Measurements from ENCODE around the gene PDE1A.

DNA sequence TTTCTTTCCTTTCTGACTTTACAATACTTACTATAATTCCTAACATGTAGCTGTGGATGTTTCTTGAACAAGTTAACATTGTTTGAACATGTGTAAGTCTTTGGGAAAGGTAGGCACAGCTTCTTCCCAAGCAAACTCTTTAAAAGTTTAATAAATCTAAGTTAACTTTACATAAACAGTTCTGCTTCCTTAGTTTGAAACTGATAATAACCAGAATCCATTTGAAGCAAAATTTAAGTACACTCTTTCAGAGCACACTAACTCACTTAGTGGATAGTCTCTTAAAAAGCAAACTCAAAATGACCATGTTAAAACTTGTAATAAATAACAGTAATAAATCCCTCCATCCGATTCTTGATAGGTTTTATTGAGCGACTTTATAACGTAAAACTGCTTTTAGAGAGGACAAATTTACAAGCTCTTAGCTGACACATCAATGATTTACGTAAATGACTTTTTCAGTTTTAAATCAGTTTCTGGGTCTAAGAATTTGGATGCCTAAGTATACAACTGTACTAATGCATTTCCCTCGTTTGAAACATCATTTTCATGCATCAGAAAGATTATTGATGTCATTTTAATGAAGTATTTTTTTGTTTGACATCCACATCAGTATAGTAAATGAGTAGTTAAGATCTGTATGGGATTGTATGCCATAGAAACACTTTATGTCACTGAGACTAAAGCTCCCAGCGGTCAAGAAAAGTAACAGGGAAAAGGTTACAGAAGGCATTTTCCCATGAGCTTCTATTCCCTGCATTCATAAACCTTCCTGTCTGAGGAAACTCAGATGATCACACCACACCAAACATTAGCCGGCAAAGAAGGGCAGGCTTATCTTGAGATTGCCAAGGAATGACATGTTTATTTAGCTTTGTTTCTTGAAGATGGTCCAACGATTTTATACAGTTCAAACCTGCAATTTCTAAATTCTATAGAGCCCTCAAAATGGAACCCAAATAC is 67.5 kb downstream of the PDE1A start:
- TF ChIP-seq, protein P1, sequence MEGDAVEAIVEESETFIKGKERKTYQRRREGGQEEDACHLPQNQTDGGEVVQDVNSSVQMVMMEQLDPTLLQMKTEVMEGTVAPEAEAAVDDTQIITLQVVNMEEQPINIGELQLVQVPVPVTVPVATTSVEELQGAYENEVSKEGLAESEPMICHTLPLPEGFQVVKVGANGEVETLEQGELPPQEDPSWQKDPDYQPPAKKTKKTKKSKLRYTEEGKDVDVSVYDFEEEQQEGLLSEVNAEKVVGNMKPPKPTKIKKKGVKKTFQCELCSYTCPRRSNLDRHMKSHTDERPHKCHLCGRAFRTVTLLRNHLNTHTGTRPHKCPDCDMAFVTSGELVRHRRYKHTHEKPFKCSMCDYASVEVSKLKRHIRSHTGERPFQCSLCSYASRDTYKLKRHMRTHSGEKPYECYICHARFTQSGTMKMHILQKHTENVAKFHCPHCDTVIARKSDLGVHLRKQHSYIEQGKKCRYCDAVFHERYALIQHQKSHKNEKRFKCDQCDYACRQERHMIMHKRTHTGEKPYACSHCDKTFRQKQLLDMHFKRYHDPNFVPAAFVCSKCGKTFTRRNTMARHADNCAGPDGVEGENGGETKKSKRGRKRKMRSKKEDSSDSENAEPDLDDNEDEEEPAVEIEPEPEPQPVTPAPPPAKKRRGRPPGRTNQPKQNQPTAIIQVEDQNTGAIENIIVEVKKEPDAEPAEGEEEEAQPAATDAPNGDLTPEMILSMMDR (IDR thresholded peaks at IDR 0.05): no peak
- TF ChIP-seq POLR2A (IDR thresholded peaks at IDR 0.05): no peak
